ENCODE data around the gene MPC1L. TPM values are rescaled to one million over a fixed set of nuclear protein-coding genes. Genes with fewer than 3 reads are reported as not detected.
A peak's percentile ranks its signal among the peaks of the same experiment; 100 is the strongest.

The MPC1L gene
- total RNA-seq, 1 experiment from 2014 or later: not detected

DNA sequence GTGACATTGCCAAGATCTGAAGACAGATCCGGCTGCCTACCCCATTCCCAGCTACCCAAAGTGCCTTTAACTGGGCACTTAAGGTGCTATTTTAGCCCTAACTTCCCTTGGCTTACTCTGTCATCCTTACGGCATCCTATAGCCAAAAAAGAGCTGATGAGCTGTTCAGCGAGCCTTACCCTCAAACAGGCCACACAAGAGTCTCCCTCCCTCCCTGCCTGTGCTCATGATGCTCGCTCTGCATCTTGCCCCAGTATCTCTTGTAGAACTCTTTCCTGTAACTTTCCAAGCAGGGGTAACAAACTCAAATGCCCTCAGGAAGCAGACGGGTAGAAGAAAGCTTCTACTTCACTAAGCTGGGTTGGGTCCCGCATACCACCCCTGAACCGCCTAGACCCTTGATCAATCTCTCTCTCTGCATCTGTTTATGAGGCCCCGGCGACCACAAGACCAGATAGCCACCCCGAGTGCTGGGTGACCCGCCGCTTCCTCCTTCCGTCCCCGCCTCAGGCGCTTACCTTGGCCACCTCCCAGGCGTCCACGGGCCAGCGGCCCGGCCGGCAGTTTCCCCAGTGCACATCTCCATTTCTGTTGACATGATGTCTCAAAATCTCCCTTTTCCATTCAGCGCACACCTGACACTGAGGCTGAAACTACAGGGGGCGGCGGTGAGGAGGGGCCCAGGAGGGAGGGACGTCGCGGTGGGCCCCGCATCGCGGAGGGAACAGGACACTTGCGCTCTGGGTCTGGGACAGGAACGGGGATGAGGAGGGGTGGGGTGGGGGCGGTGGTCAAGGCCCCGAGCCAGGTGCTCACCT lies 23.5 kb downstream of the MPC1L start:
- Mint-ChIP-seq H3K36me3 (ENCODE audit: insufficient read depth, unreplicated experiment) (peaks cover 42% of the 10 kb centered on the region), H3K27ac (ENCODE audit: unreplicated experiment) (peak overlapping the region; percentile 83), H3K9me3 (ENCODE audit: unreplicated experiment) (no peaks in the 10 kb centered on the region), H3K4me3 (ENCODE audit: unreplicated experiment) (peak overlapping the region; percentile 82), H3K4me1 (ENCODE audit: low read depth, unreplicated experiment) (peaks cover 15% of the 10 kb centered on the region), H3K27me3 (ENCODE audit: insufficient read depth, unreplicated experiment) (no peaks in the 10 kb centered on the region)
- H3K36me3 ChIP-seq (ENCODE audit: control insufficient read depth, insufficient read depth, low read length): no peaks in the 10 kb centered on the region
- POLR2A ChIA-PET: no interaction called here
- BruUV-seq (replicated peaks): TSS peak; percentile 28
- H3K4me3 ChIP-seq (ENCODE audit: low read depth, low read length): peak overlapping the region; percentile 77
- intact Hi-C loops (cut with micrococcal nuclease; ENCODE audit: unreplicated experiment): no loop called here
- DNase-seq: peak in 1 of 2 experiments; percentile 20
- CTCF ChIA-PET: interaction anchor here (0.6 to 0.9 kb wide), 3 partner anchors 350 to 469 kb away, joined by 3 to 8 read pairs (median 4); no protein-coding TSS in a partner anchor
- no peaks in the 10 kb centered on the region for H3K4me1 ChIP-seq
- no peaks in the 10 kb centered on the region for H3K27me3 ChIP-seq (replicated peaks; ENCODE audit: control insufficient read depth, insufficient read depth, low read length)
- TF ChIP-seq, protein P1, sequence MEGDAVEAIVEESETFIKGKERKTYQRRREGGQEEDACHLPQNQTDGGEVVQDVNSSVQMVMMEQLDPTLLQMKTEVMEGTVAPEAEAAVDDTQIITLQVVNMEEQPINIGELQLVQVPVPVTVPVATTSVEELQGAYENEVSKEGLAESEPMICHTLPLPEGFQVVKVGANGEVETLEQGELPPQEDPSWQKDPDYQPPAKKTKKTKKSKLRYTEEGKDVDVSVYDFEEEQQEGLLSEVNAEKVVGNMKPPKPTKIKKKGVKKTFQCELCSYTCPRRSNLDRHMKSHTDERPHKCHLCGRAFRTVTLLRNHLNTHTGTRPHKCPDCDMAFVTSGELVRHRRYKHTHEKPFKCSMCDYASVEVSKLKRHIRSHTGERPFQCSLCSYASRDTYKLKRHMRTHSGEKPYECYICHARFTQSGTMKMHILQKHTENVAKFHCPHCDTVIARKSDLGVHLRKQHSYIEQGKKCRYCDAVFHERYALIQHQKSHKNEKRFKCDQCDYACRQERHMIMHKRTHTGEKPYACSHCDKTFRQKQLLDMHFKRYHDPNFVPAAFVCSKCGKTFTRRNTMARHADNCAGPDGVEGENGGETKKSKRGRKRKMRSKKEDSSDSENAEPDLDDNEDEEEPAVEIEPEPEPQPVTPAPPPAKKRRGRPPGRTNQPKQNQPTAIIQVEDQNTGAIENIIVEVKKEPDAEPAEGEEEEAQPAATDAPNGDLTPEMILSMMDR (IDR thresholded peaks at IDR 0.05; ENCODE audit: insufficient read depth in 1 of 2, low read depth in 1 of 2, low read length in 1 of 2, severe bottlenecking in 1 of 2, unreplicated experiment in 1 of 2): peak in 1 of 2 experiments; percentile 9
- H3K9me3 ChIP-seq: no peaks in the 10 kb centered on the region

DNA sequence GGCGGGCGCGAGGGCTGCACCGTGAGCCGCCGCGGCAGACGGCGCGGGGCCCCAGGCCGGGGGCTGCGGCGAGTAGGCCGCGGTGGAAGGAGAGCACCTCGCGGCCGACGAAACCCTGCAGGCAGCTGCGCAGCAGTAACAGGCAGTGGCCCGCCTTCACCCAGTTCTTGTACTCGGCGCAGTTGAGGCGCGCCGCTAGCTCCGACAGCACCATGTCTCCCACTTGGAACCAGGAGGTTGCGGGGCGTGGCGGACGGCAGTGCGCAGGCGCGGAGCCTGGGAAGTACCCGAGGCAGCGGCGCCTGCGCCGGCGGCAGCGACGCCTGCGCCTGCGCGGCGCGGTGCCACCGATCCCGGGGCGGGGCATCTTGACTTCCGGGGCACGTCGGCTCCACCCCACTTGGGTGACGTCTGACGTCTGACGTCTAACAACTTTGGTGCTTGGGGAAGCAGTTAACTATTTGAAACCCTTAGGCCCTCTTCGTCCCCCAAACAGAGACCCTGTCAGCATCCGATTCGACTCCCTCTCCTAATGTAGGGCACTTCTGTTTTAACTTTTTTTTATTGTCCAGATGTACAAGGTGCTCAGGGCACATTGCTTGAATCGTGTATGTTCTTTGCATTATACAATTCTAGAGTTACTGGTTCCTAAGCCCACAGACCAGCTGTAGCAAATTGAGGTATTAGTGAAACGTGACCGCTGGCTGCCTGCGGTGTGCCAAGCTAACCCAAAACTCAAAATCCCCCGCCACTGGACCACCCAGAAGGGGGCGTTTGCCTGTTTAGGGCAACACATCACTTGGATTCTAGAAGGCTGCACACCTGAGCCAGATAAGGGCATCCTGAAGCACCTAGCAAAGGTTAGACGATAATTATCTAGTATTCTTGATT lies 24.3 kb downstream of the MPC1L start, which contains the start of gene CXorf38:
CXorf38 (minus strand) TSS at position 255 of the 891 bp plus-strand sequence; CDS start at position 214, 41 bp downstream.
- CTCF ChIA-PET: interaction anchor here (0.6 to 1.4 kb wide), 5 partner anchors 104 to 468 kb away, joined by 3 to 8 read pairs (median 3); no protein-coding TSS in a partner anchor
- peaks cover 15% of the 10 kb centered on the region for H3K4me1 Mint-ChIP-seq (ENCODE audit: low read depth, unreplicated experiment)
- DNase-seq: peak; percentile 89 to 91
- TF ChIP-seq, protein P1 (IDR thresholded peaks at IDR 0.05; ENCODE audit: insufficient read depth in 1 of 2, low read depth in 1 of 2, low read length in 1 of 2, severe bottlenecking in 1 of 2, unreplicated experiment in 1 of 2): no peak
- H3K9me3 ChIP-seq: no peaks in the 10 kb centered on the region
- H3K27me3 Mint-ChIP-seq (ENCODE audit: insufficient read depth, unreplicated experiment): no peaks in the 10 kb centered on the region
- H3K36me3 ChIP-seq (ENCODE audit: control insufficient read depth, insufficient read depth, low read length): no peaks in the 10 kb centered on the region
- intact Hi-C loops (cut with micrococcal nuclease; ENCODE audit: unreplicated experiment): no loop called here
- no TSS peak for BruUV-seq (replicated peaks)
- H3K27ac Mint-ChIP-seq (ENCODE audit: unreplicated experiment): peak within 1 kb of the TSS; percentile 83
- peaks cover 34% of the 10 kb centered on the region for H3K36me3 Mint-ChIP-seq (ENCODE audit: insufficient read depth, unreplicated experiment)
- peak within 1 kb of the TSS; percentile 82 for H3K4me3 Mint-ChIP-seq (ENCODE audit: unreplicated experiment)
- POLR2A ChIA-PET: no interaction called here
- peak within 1 kb of the TSS; percentile 77 for H3K4me3 ChIP-seq (ENCODE audit: low read depth, low read length)
- H3K27me3 ChIP-seq (replicated peaks; ENCODE audit: control insufficient read depth, insufficient read depth, low read length): no peaks in the 10 kb centered on the region
- H3K4me1 ChIP-seq: no peaks in the 10 kb centered on the region
- H3K9me3 Mint-ChIP-seq (ENCODE audit: unreplicated experiment): no peaks in the 10 kb centered on the region

Measured in Caco-2 (cell line).